A673 (cell line): Measurements from ENCODE around the gene REST. TPM values are rescaled to one million over a fixed set of nuclear protein-coding genes. Genes with fewer than 3 reads are reported as not detected.
"Not testable (repeated sequence)": the region's sequence is repeated elsewhere in the genome, so short reads cannot be mapped to it uniquely, and the experiment has no call there.

Experiments used
- BruUV-seq: library from RNA; stranded (reverse); fragments of 400-500 nt; replicated peaks from 2 replicates; lab custom pipeline; 2021; lab: Mats Ljungman, UMichigan
- CTCF ChIA-PET: fragments of 300-600 bp; sonication (Branson Sonifier 250); formaldehyde crosslinking; loops from one replicate; lab custom pipeline; 2022; ENCODE audit warnings: antibody characterized with exemption; lab: Charles Lee
- POLR2A ChIA-PET: fragments of 300-600 bp; sonication (Branson Sonifier 250); formaldehyde crosslinking; loops from one replicate; lab custom pipeline; 2022; ENCODE audit warnings: antibody characterized with exemption; ENCODE audit not compliant: low non-redundant PET; lab: Charles Lee
- DNase-seq: peaks from one replicate; pipeline ENCODE4 v3.0.0-alpha.2; 2015; ENCODE audit warnings: low spot score
- H3K27ac ChIP-seq: fragments of 200-600 bp; sonication (generic); 2 replicates; pipeline ENCODE4 v1.5.1; 2016; ENCODE audit warnings: mixed run types, low read depth, mild to moderate bottlenecking, mixed read lengths, antibody characterized with exemption, low read length; ENCODE audit not compliant: poor library complexity, severe bottlenecking
- H3K27me3 ChIP-seq: fragments of 200-600 bp; sonication (generic); replicated peaks from 2 replicates; pipeline ENCODE4 v1.6.1; 2017; ENCODE audit warnings: mixed run types, low read depth, mild to moderate bottlenecking, mixed read lengths, antibody characterized with exemption, low read length; ENCODE audit not compliant: insufficient read depth, poor library complexity
- H3K36me3 ChIP-seq: fragments of 200-600 bp; sonication (generic); 2 replicates; pipeline ENCODE4 v1.6.1; 2016; ENCODE audit warnings: mixed run types, mild to moderate bottlenecking, mixed read lengths, antibody characterized with exemption, low read length; ENCODE audit not compliant: insufficient read depth, poor library complexity, severe bottlenecking
- H3K4me1 ChIP-seq: fragments of 200-600 bp; sonication (generic); 2 replicates; pipeline ENCODE4 v1.6.1; 2017; ENCODE audit warnings: mixed run types, mild to moderate bottlenecking, mixed read lengths, antibody characterized with exemption, low read length; ENCODE audit not compliant: insufficient read depth, poor library complexity, severe bottlenecking
- H3K4me3 ChIP-seq: fragments of 200-600 bp; sonication (generic); 2 replicates; pipeline ENCODE4 v1.5.1; 2016; ENCODE audit warnings: low read depth, mixed run types, mild to moderate bottlenecking, mixed read lengths, low read length; ENCODE audit not compliant: poor library complexity, severe bottlenecking
- H3K9me3 ChIP-seq: fragments of 200-600 bp; sonication (generic); 2 replicates; pipeline ENCODE4 v1.6.1; 2016; ENCODE audit warnings: mixed run types, low read depth, mild to moderate bottlenecking, mixed read lengths, antibody characterized with exemption, low read length; ENCODE audit not compliant: poor library complexity, severe bottlenecking
- EZH2 ChIP-seq: fragments of 200-600 bp; sonication (generic); IDR thresholded peaks from 2 replicates; pipeline ENCODE4 v1.6.1; 2017; ENCODE audit warnings: borderline replicate concordance, low read depth, mild to moderate bottlenecking, mixed read lengths, antibody characterized with exemption, low read length; ENCODE audit not compliant: poor library complexity, severe bottlenecking
- intact Hi-C: fragments of 100-400 bp; cut with micrococcal nuclease; formaldehyde crosslinking; loops from one replicate; pipeline ENCODE4 v1.10.0; 2022; ENCODE audit not compliant: unreplicated experiment
- total RNA-seq: library from RNA; stranded (reverse); gene quantifications from 2 replicates; pipeline ENCODE4 v1.2.3, GENCODE V29; 2021
- TF ChIP-seq, protein P1 (sequence below): fragments of 300-800, 200-600 bp; sonication (generic); conservative IDR thresholded peaks from 2 replicates; pipeline ENCODE4 v1.5.1; 2017; ENCODE audit warnings: low read depth, mild to moderate bottlenecking, antibody characterized with exemption, low read length, moderate library complexity, mixed read lengths

Gene REST
- total RNA-seq, 1 experiment from 2014 or later, result 24.6 TPM

GRCh38 chr4:56876264-56876663, 31.4 kb upstream of the REST start:
- no TSS peak for BruUV-seq
- POLR2A ChIA-PET, result no interaction called here

GRCh38 chr4:56879996-56880395, 27.7 kb upstream of the REST start:
- no peaks in the 10 kb centered on the region for H3K4me1 ChIP-seq
- BruUV-seq, result no TSS peak
- POLR2A ChIA-PET, result no interaction called here
- no peaks in the 10 kb centered on the region for H3K9me3 ChIP-seq
- TF ChIP-seq, protein P1, sequence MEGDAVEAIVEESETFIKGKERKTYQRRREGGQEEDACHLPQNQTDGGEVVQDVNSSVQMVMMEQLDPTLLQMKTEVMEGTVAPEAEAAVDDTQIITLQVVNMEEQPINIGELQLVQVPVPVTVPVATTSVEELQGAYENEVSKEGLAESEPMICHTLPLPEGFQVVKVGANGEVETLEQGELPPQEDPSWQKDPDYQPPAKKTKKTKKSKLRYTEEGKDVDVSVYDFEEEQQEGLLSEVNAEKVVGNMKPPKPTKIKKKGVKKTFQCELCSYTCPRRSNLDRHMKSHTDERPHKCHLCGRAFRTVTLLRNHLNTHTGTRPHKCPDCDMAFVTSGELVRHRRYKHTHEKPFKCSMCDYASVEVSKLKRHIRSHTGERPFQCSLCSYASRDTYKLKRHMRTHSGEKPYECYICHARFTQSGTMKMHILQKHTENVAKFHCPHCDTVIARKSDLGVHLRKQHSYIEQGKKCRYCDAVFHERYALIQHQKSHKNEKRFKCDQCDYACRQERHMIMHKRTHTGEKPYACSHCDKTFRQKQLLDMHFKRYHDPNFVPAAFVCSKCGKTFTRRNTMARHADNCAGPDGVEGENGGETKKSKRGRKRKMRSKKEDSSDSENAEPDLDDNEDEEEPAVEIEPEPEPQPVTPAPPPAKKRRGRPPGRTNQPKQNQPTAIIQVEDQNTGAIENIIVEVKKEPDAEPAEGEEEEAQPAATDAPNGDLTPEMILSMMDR, result no peak
- no peak for TF ChIP-seq EZH2
- DNase-seq, result no peak
- no peak overlapping the region for H3K4me3 ChIP-seq
- H3K36me3 ChIP-seq, result no peaks in the 10 kb centered on the region
- intact Hi-C loops, result no loop called here
- H3K27me3 ChIP-seq, result no peaks in the 10 kb centered on the region
- CTCF ChIA-PET, result no interaction called here
- no peak overlapping the region for H3K27ac ChIP-seq

More at GRCh38 chr4:56876264-56876663, 31.4 kb upstream of the REST start:
- intact Hi-C loops, result no loop called here
- H3K9me3 ChIP-seq, result no peaks in the 10 kb centered on the region
- H3K4me1 ChIP-seq, result peaks cover 4% of the 10 kb centered on the region
- H3K27me3 ChIP-seq, result no peaks in the 10 kb centered on the region
- no peak overlapping the region for H3K4me3 ChIP-seq
- no peak for TF ChIP-seq EZH2
- TF ChIP-seq, protein P1, result no peak
- H3K27ac ChIP-seq, result no peak overlapping the region
- no peaks in the 10 kb centered on the region for H3K36me3 ChIP-seq
- DNase-seq, result no peak
- CTCF ChIA-PET, result no interaction called here

DNA sequence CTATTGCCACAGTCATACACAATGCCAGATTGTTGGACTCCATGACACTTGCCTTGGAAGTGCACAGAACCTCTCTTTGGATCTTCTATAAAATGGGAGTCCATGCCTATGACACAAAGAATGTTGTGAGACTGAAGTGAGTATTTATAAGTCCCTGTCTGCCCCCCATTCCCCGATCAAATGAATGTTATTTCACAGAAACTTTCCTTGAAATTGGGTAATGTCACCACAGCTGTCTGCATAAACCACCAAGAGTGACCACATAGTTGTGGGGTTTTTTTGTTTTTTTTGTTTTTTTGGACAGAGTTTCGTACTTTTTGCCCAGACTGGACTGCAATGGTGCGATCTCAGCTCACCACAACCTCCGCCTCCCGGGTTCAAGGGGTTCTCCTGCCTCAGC, 27.1 kb upstream of the REST start:
- H3K27me3 ChIP-seq, result no peaks in the 10 kb centered on the region
- no peak overlapping the region for H3K27ac ChIP-seq
- H3K36me3 ChIP-seq, result no peaks in the 10 kb centered on the region
- no peak overlapping the region for H3K4me3 ChIP-seq
- TF ChIP-seq, protein P1, result no peak
- no peak for TF ChIP-seq EZH2
- ChIA-PET POLR2A (no interaction called here), CTCF (no interaction called here)
- H3K9me3 ChIP-seq, result no peaks in the 10 kb centered on the region
- no peaks in the 10 kb centered on the region for H3K4me1 ChIP-seq
- no TSS peak for BruUV-seq
- DNase-seq, result no peak
- intact Hi-C loops, result no loop called here

DNA sequence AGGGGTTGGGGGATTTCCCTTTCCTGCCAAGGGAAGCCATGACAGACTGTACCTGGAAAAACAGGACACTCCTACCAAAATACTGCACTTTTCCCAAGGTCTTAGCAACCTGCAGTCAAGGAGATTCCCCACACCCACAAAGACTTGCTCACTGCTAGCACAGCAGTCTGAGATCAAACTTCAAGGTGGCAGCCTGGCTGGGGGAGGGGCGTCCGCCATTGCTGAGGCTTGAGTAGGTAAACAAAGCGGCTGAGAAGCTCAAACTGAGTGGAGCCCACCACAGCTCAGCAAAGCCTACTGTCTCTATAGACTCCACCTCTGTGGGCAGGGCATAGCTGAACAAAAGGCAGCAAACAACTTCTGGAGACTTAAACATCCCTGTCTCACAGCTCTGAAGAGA, 23.2 kb upstream of the REST start:
- H3K27me3 ChIP-seq, H3K4me1 ChIP-seq, BruUV-seq, intact Hi-C loops, H3K36me3 ChIP-seq, H3K9me3 ChIP-seq, DNase-seq, POLR2A ChIA-PET, H3K4me3 ChIP-seq, CTCF ChIA-PET, H3K27ac ChIP-seq: not testable (repeated sequence)
